ENCODE measurements around the gene DLEC1. TPM values are rescaled to one million over a fixed set of nuclear protein-coding genes. Genes with fewer than 3 reads are reported as not detected.

Gene DLEC1
- total RNA-seq, 2 donors from 2014 or later = 0.14 to 0.35 TPM

GRCh38 chr3:38003371-38003816, 35.6 kb upstream of the DLEC1 start:
- Histone ChIP-seq H3K27ac (no peak overlapping the region), H3K9me3 (no peaks in the 10 kb centered on the region), H3K27me3 (replicated peaks; ENCODE audit: insufficient read depth) (no peaks in the 10 kb centered on the region), H3K4me3 (no peak overlapping the region), H3K36me3 (peaks cover 21% of the 10 kb centered on the region), H3K4me1 (ENCODE audit: control insufficient read depth in 1 of 2, low read depth in 2 of 2) (peaks cover 0 to 31% of the 10 kb centered on the region in 2 donors)
- peak; percentile 79 for TF ChIP-seq CTCF (IDR thresholded peaks at IDR 0.05)
- no peak for ATAC-seq (ENCODE audit: insufficient number of reproducible peaks, low FRiP score, low read depth)
- no peak for DNase-seq (ENCODE audit: low spot score)

- no peaks in the 10 kb centered on the region for H3K9me3 ChIP-seq
- no peak overlapping the region for H3K4me3 ChIP-seq
- no peak for TF ChIP-seq CTCF (IDR thresholded peaks at IDR 0.05)
- peaks cover 26% of the 10 kb centered on the region for H3K36me3 ChIP-seq
- no peak overlapping the region for H3K27ac ChIP-seq
- peaks cover 0 to 28% of the 10 kb centered on the region in 2 donors for H3K4me1 ChIP-seq (ENCODE audit: control insufficient read depth in 1 of 2, low read depth in 2 of 2)
- no peaks in the 10 kb centered on the region for H3K27me3 ChIP-seq (replicated peaks; ENCODE audit: insufficient read depth)
- DNase-seq (ENCODE audit: low spot score) = no peak
- ATAC-seq (ENCODE audit: insufficient number of reproducible peaks, low FRiP score, low read depth) = no peak
Observed at GRCh38 chr3:38003817-38004414, 35.1 kb upstream of the DLEC1 start.

- peaks cover 31% of the 10 kb centered on the region for H3K36me3 ChIP-seq
- no peak overlapping the region for H3K27ac ChIP-seq
- no peak for ATAC-seq (ENCODE audit: insufficient number of reproducible peaks, low FRiP score, low read depth)
- H3K4me1 ChIP-seq (ENCODE audit: control insufficient read depth in 1 of 2, low read depth in 2 of 2) = peaks cover 0 to 28% of the 10 kb centered on the region in 2 donors
- DNase-seq (ENCODE audit: low spot score) = no peak
- H3K4me3 ChIP-seq = no peak overlapping the region
- H3K27me3 ChIP-seq (replicated peaks; ENCODE audit: insufficient read depth) = no peaks in the 10 kb centered on the region
- TF ChIP-seq CTCF (IDR thresholded peaks at IDR 0.05) = peak; percentile 56
- no peaks in the 10 kb centered on the region for H3K9me3 ChIP-seq
Observed at GRCh38 chr3:38004415-38005075, 34.5 kb upstream of the DLEC1 start.

- H3K4me1 ChIP-seq (ENCODE audit: control insufficient read depth in 1 of 2, low read depth in 2 of 2) = peaks cover 0 to 28% of the 10 kb centered on the region in 2 donors
- TF ChIP-seq CTCF (IDR thresholded peaks at IDR 0.05) = no peak
- peaks cover 39% of the 10 kb centered on the region for H3K36me3 ChIP-seq
- DNase-seq (ENCODE audit: low spot score) = no peak
- H3K9me3 ChIP-seq = no peaks in the 10 kb centered on the region
- ATAC-seq (ENCODE audit: insufficient number of reproducible peaks, low FRiP score, low read depth) = no peak
- no peak overlapping the region for H3K4me3 ChIP-seq
- H3K27me3 ChIP-seq (replicated peaks; ENCODE audit: insufficient read depth) = no peaks in the 10 kb centered on the region
- no peak overlapping the region for H3K27ac ChIP-seq
Observed at GRCh38 chr3:38005076-38006020, 33.7 kb upstream of the DLEC1 start.

- Histone ChIP-seq H3K36me3 (peaks cover 46% of the 10 kb centered on the region), H3K4me3 (no peak overlapping the region), H3K9me3 (no peaks in the 10 kb centered on the region), H3K27ac (no peak overlapping the region), H3K4me1 (ENCODE audit: control insufficient read depth in 1 of 2, low read depth in 2 of 2) (peaks cover 0 to 28% of the 10 kb centered on the region in 2 donors), H3K27me3 (replicated peaks; ENCODE audit: insufficient read depth) (no peaks in the 10 kb centered on the region)
- ATAC-seq (ENCODE audit: insufficient number of reproducible peaks, low FRiP score, low read depth) (no peak), DNase-seq (ENCODE audit: low spot score) (no peak)
- TF ChIP-seq CTCF (IDR thresholded peaks at IDR 0.05) = no peak
Observed at GRCh38 chr3:38006031-38006430, 33.0 kb upstream of the DLEC1 start.

Measured in thoracic aorta (tissue), 2 donors.